ENCODE results near the gene SYCE1L.
"Not testable (repeated sequence)": the region's sequence is repeated elsewhere in the genome, so short reads cannot be mapped to it uniquely, and the experiment has no call there.

Gene SYCE1L

DNA sequence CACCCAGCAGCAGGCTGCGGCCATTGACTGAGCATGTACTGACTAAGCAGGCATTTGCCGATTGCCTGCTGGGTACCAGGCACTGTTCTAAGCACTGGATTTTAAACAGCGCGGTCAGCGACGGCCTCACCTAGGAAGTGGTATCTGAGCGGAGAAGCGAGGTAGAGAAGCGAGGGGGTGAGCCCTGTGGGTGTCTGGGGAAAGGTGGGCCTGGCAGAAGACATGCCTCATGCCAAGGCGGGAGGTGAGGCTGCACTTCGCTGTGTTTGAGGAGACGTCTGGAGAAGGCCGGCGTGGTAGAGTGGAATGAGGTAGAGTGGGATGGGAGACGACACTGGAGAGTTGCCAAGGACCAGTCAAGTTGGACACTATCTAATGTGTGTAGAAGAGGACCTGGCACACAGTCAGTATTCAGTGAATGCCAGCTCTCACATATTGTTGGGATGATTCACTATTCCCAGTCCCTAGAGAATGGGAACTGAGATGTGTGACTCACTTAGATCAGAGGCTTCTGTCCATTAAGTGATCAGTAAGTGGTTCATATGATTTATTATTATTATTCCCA is 14.4 kb downstream of the SYCE1L start:
- Mint-ChIP-seq H3K4me3 (peak overlapping the region; percentile 77), H3K36me3 (ENCODE audit: low read depth) (no peaks in the 10 kb centered on the region), H3K4me1 (ENCODE audit: low read depth) (peaks cover 27% of the 10 kb centered on the region), H3K27me3 (peaks cover 18% of the 10 kb centered on the region), H3K9me3 (no peaks in the 10 kb centered on the region), H3K27ac (no peak overlapping the region)
- intact Hi-C loops (cut with micrococcal nuclease): loop anchor here (2.0 kb wide), 1 partner anchor 23 kb away; the partner anchor contains the start of gene MON1B

DNA sequence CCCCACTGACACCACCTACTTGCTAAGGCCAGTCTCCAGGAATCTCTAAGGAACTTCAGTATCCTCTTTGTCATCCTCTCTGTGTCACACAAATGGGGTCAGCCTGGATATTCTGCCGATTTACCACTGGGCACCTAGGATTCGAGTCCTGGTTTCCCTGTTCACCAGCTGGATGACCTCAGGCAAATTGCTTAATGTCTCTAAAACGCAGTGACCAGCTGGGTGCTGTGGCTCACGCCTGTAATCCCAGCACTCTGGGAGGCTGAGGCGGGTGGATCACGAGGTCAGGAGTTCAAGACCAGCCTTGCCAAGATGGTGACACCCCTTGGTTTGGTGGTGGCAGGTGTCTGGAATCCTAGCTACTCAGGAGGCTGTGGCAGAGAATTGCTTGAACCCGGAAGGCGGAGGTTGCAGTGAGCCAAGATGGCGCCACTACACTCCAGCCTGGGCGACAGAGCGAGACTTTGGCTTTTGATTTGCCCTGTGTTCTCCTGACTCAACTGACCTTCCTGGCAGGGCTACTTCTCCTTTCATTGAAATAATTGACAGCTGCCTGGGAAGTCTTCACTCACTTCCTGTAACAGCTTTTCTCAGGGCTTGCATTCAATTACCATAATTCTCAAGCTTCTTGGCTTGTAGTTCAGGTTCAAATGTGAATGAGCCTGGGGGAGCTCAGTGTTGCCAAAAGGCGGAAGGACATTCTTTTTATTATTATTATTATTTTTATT is 15.4 kb downstream of the SYCE1L start:
- Mint-ChIP-seq H3K27me3 (peaks cover 18% of the 10 kb centered on the region), H3K9me3 (no peaks in the 10 kb centered on the region), H3K36me3 (ENCODE audit: low read depth) (no peaks in the 10 kb centered on the region), H3K4me3 (no peak overlapping the region), H3K27ac (no peak overlapping the region), H3K4me1 (ENCODE audit: low read depth) (peaks cover 27% of the 10 kb centered on the region)
- intact Hi-C loops (cut with micrococcal nuclease): no loop called here

DNA sequence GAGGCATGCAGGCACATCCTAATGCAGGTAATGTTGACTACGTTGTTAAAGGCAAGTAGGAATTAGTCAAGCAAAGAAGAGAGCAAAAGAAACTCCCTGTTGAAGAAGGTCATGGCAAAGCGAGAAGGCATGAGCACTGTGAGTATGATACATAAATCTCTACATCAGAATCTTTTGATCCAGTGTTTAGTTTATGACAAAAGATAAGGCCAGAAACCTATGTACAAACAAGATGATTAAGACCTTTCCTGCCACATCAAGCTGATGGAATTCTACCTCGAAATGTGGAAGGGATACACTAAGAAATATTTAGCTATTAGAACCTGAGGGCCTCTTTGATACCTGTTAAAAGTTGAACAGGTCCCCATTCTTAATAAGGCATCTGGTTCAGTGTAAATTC is 20.2 kb downstream of the SYCE1L start:
- Mint-ChIP-seq H3K36me3 (ENCODE audit: low read depth) (no peaks in the 10 kb centered on the region), H3K4me3 (no peak overlapping the region), H3K4me1 (ENCODE audit: low read depth) (peaks cover 9% of the 10 kb centered on the region), H3K27ac (no peak overlapping the region), H3K9me3 (no peaks in the 10 kb centered on the region), H3K27me3 (no peaks in the 10 kb centered on the region)
- intact Hi-C loops (cut with micrococcal nuclease): no loop called here

DNA sequence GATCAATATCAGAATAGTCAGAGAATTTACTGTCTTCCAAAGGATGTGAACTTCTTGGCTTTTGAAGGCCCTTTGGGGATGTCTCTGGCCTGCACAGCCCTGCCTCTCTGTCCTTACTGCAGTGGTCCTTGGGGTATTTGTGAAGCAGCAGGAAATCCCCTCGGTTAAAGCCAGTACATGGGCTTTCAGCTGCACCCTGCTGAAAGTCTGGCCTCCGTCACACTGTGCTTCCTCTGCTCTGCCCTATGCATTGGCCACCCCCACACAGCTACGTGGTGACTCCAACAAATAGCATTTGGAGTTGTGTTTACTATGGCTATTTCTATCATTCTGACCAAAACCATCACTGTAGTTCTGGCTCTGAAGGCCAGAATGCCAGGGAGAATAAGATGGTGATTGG is 21.2 kb downstream of the SYCE1L start:
- Mint-ChIP-seq H3K9me3 (no peaks in the 10 kb centered on the region), H3K4me1 (ENCODE audit: low read depth) (peaks cover 10% of the 10 kb centered on the region), H3K27ac (no peak overlapping the region), H3K36me3 (ENCODE audit: low read depth) (no peaks in the 10 kb centered on the region), H3K4me3 (no peak overlapping the region), H3K27me3 (peaks cover 3% of the 10 kb centered on the region)
- intact Hi-C loops (cut with micrococcal nuclease): no loop called here

DNA sequence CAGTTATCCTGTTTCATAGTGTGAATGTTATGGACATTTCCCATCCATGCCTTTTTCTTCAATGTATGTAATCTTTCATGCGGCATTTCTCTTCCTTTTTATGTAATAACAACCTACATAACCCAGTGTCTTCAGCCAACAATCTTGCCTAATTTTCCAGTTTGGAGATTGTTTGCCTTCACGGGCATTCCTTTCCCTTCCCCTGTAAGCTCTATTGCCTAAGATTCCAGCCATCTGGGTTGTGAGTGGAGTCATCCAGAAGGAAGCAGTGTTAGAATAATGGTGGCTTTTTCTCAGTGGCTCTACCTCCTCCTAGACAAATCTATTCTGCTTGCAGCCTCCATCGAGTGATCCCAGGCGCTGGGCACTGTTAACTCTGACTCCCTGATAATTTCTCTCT is 22.3 kb downstream of the SYCE1L start:
- H3K27me3 Mint-ChIP-seq: peaks cover 4% of the 10 kb centered on the region
- no peak overlapping the region for H3K27ac Mint-ChIP-seq
- H3K36me3 Mint-ChIP-seq (ENCODE audit: low read depth): no peaks in the 10 kb centered on the region
- intact Hi-C loops (cut with micrococcal nuclease): no loop called here
- H3K4me1 Mint-ChIP-seq (ENCODE audit: low read depth): peaks cover 10% of the 10 kb centered on the region
- no peaks in the 10 kb centered on the region for H3K9me3 Mint-ChIP-seq
- H3K4me3 Mint-ChIP-seq: no peak overlapping the region

DNA sequence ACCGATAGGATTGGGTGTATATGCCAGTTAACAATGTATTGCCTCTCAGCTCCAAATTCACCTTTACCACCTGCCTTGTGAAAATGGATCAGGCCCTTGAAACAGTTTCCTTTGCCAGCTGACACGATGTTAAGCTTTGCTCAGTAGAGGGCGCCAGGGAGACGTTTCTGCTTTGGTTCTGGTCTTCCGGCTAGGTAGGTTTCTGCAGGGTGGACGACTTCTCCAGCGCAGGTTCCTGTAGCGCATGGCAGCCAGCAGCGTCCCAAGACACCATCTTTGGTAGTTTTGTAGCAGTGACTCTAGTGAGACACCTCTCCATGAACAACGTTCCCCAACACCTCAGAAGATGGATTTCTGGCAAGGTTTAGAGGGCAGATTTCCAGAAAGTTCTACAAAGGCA is 24.0 kb downstream of the SYCE1L start:
- H3K9me3 Mint-ChIP-seq: no peaks in the 10 kb centered on the region
- H3K4me1 Mint-ChIP-seq (ENCODE audit: low read depth): peaks cover 10% of the 10 kb centered on the region
- intact Hi-C loops (cut with micrococcal nuclease): no loop called here
- H3K27ac Mint-ChIP-seq: no peak overlapping the region
- H3K27me3 Mint-ChIP-seq: peaks cover 4% of the 10 kb centered on the region
- H3K36me3 Mint-ChIP-seq (ENCODE audit: low read depth): no peaks in the 10 kb centered on the region
- H3K4me3 Mint-ChIP-seq: no peak overlapping the region

DNA sequence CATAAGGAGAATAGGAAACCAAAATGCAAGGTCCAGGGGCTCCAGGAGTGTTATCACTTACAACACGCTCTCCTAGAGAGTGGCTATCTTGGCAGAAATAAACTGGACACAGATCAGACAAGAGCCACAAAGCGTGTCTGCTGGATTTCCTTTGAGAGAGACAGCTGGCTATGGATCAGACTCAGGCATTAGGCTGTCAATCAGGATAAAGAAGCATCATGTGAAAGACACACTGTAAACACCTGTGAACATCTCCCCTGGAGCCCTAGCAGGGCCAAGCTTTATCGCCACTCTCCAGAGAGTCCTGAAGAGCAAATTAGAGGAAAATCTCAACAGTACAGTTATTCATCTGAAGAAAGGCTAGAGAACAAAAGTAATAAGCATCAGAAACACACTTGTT is 26.0 kb downstream of the SYCE1L start:
- no peaks in the 10 kb centered on the region for H3K36me3 Mint-ChIP-seq (ENCODE audit: low read depth)
- no peaks in the 10 kb centered on the region for H3K9me3 Mint-ChIP-seq
- H3K27me3 Mint-ChIP-seq: peaks cover 4% of the 10 kb centered on the region
- peaks cover 10% of the 10 kb centered on the region for H3K4me1 Mint-ChIP-seq (ENCODE audit: low read depth)
- intact Hi-C loops (cut with micrococcal nuclease): no loop called here
- no peak overlapping the region for H3K27ac Mint-ChIP-seq
- H3K4me3 Mint-ChIP-seq: no peak overlapping the region

DNA sequence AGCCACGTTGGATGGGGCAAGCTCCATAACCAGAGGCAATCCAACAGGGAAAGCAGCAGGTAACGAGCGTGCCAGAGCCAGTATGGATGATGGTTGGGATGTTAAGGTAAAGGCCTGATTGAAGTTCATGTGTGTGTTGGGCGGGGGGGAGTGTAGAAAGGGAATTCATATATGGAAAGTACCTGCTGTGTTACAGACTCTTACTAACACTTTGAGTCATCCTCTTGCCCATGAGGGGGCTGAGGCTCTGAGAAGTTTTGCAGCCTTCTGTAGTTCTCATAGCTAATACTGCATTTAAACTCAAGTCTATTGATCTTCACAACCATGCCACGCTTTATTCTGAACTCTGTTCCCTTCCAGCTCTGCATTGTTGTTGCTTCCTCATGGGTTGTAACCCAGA is 28.5 kb downstream of the SYCE1L start:
- Mint-ChIP-seq H3K9me3 (no peaks in the 10 kb centered on the region), H3K4me1 (ENCODE audit: low read depth) (peaks cover 10% of the 10 kb centered on the region), H3K4me3 (no peak overlapping the region), H3K27me3 (peaks cover 4% of the 10 kb centered on the region), H3K36me3 (ENCODE audit: low read depth) (no peaks in the 10 kb centered on the region), H3K27ac (no peak overlapping the region)
- intact Hi-C loops (cut with micrococcal nuclease): no loop called here

DNA sequence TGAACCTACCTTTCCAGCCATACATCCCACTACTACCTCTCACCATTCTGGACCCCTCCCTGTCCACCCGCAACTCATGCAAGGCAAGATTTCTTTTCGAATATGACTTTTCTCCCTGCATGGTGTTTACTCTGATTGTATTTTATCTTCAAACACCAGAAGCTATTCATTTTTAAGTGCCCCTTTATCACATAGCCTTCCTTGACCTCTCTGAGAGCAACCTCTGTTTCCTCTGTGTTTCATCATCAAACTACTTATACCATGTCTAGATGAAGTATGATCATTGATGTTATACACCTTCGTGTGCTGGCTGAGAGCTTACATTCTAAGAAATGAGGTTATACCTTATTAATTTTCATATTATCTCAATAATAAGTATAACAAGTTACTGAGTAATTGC is 31.8 kb downstream of the SYCE1L start:
- no peak overlapping the region for H3K4me3 Mint-ChIP-seq
- no peaks in the 10 kb centered on the region for H3K36me3 Mint-ChIP-seq (ENCODE audit: low read depth)
- H3K27me3 Mint-ChIP-seq: peaks cover 8% of the 10 kb centered on the region
- no peaks in the 10 kb centered on the region for H3K9me3 Mint-ChIP-seq
- H3K4me1 Mint-ChIP-seq (ENCODE audit: low read depth): peaks cover 1% of the 10 kb centered on the region
- no peak overlapping the region for H3K27ac Mint-ChIP-seq
- intact Hi-C loops (cut with micrococcal nuclease): no loop called here

DNA sequence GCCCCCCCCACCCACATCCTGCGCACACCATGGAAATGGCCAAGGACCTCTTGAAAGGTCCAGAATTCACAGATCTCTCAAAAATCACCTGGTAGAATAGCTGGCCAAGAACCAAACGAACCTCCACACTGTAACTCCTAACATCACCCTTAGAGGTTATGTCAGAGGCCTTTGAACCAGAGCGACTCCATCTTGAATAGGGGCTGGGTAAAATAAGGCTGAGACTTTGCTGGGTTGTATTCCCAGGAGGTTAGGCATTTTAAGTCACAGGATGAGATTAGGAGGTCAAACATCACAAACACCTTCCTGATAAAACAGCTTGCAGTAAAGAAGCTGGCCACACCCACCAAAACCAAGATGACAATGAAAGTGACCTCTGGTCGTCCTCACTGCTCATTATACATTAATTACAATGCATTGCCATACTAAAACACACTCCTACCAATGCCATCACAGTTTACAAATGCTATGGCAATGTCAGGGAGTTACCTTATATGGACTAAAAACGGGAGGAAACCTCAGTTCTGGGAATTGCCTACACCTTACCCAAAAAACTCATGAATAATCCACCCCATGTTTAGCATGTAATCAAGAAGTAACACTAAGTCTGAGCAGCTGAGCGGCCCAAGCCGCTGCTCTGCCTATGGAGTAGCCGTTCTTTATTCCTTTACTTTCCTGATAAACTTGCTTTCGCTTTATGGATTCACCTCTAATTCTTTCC is 34.8 kb downstream of the SYCE1L start:
- Mint-ChIP-seq H3K27me3 (peaks cover 17% of the 10 kb centered on the region), H3K36me3 (ENCODE audit: low read depth) (no peaks in the 10 kb centered on the region), H3K27ac (no peak overlapping the region), H3K9me3 (no peaks in the 10 kb centered on the region), H3K4me1 (ENCODE audit: low read depth) (peaks cover 5% of the 10 kb centered on the region), H3K4me3 (no peak overlapping the region)
- intact Hi-C loops (cut with micrococcal nuclease): no loop called here

DNA sequence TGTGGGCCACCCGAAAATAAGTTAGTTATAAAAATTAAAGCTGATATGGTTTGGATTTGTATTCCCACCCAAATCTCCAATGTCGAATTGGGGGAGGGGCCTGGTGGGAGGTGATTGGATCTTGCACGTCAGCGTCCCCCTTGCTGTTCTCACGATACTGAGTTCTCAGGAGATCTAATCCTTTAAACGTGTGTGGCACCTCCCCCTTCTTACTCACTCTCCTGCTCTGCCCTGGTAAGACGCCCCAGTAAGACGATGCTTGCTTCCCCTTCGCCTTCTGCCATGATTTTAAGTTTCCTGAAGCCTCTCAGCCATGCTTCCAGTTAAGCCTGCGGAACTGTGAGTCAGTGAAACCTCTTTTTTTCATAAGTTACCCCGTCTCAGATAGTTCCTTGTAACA is 35.4 kb downstream of the SYCE1L start:
- H3K9me3 Mint-ChIP-seq: no peaks in the 10 kb centered on the region
- no peaks in the 10 kb centered on the region for H3K36me3 Mint-ChIP-seq (ENCODE audit: low read depth)
- intact Hi-C loops (cut with micrococcal nuclease): no loop called here
- peaks cover 5% of the 10 kb centered on the region for H3K4me1 Mint-ChIP-seq (ENCODE audit: low read depth)
- no peak overlapping the region for H3K4me3 Mint-ChIP-seq
- no peak overlapping the region for H3K27ac Mint-ChIP-seq
- peaks cover 17% of the 10 kb centered on the region for H3K27me3 Mint-ChIP-seq

DNA sequence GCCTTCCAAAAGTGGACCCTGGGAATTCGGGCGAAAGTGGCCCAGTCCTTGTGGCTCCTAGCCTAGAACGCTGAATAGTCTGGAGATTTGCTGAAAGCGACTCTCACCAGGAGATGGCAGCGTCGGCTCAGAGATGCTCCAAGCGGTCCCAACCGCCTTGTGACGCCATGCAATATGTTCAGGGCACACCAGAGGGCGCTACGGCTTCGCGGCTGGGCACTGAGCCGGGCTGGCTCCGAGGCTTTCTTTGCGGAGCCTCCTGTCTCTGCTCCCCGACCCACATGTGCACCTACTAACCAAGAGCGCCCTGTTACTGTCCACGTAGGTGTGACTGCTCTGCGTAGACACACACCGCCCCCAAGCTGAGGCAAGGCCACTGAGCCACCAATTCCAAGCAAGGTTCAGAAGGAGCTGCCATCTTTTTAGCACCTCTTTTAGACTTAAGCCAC is 36.9 kb downstream of the SYCE1L start:
- peaks cover 5% of the 10 kb centered on the region for H3K4me1 Mint-ChIP-seq (ENCODE audit: low read depth)
- H3K27ac Mint-ChIP-seq: no peak overlapping the region
- H3K36me3 Mint-ChIP-seq (ENCODE audit: low read depth): no peaks in the 10 kb centered on the region
- H3K4me3 Mint-ChIP-seq: peak overlapping the region; percentile 59
- H3K27me3 Mint-ChIP-seq: peaks cover 17% of the 10 kb centered on the region
- no peaks in the 10 kb centered on the region for H3K9me3 Mint-ChIP-seq
- intact Hi-C loops (cut with micrococcal nuclease): loop anchor here (1.0 kb wide), 1 partner anchor 348 kb away; no protein-coding TSS in a partner anchor

DNA sequence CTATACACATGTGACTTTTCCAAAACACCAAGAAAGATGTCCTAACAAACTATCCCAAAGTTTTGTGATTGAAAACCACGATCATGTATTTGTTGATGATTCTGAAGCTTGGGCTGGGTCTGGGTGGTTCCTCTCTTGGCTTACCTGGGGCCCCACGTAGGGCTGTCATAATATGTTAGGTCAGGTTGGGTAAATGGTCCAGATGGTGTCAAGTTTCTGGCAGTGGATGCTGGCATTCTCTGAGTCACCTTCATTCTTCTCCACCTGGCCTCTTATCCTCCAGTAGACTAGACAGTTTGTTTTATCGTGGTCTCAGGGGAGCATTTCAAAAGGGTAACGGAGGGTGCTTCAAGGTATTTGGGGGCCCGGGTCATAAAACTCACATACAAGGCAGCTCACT is 39.4 kb downstream of the SYCE1L start:
- H3K27me3 Mint-ChIP-seq: peaks cover 12% of the 10 kb centered on the region
- no peaks in the 10 kb centered on the region for H3K36me3 Mint-ChIP-seq (ENCODE audit: low read depth)
- no peak overlapping the region for H3K4me3 Mint-ChIP-seq
- H3K9me3 Mint-ChIP-seq: no peaks in the 10 kb centered on the region
- H3K27ac Mint-ChIP-seq: no peak overlapping the region
- H3K4me1 Mint-ChIP-seq (ENCODE audit: low read depth): peaks cover 5% of the 10 kb centered on the region
- intact Hi-C loops (cut with micrococcal nuclease): no loop called here

DNA sequence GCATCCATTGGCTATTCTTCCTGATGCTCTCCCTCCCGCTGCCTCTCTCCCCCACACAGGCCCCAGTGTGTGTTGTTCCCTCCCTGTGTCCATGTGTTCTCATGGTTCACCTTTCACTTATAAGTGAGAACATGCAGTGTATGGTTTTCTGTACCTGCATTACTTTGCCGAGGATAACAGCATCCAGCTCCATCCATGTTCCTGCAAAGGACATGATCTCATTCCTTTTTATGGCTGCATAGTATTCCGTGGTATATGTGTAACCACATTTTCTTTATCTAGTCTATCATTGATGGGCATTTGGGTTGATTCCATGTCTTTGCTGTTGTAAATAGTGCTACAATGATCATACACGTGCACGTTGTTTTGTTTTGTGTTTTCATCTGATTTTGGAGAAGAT is 43.3 kb downstream of the SYCE1L start:
- H3K9me3 Mint-ChIP-seq; intact Hi-C loops (cut with micrococcal nuclease); H3K4me1 Mint-ChIP-seq (ENCODE audit: low read depth); H3K27me3 Mint-ChIP-seq; H3K4me3 Mint-ChIP-seq; H3K27ac Mint-ChIP-seq; H3K36me3 Mint-ChIP-seq (ENCODE audit: low read depth): not testable (repeated sequence)

All from dendritic cell treated with granulocyte-macrophage colony-stimulating factor and Interleukin-4, amounts not matched to agents 40 ng/mL and 50 ng/mL, for 4 days (primary cell).